ENCODE results near the gene AAGAB. TPM values are rescaled to one million over a fixed set of nuclear protein-coding genes. Genes with fewer than 3 reads are reported as not detected.
"Not testable (repeated sequence)": the region's sequence is repeated elsewhere in the genome, so short reads cannot be mapped to it uniquely, and the experiment has no call there.

The AAGAB gene
- total RNA-seq, 1 experiment from 2014 or later: 102 TPM

- no TSS peak for BruUV-seq (replicated peaks)
- CTCF ChIA-PET: no interaction called here
- H3K36me3 ChIP-seq (ENCODE audit: control insufficient read depth, insufficient read depth, low read length): peaks cover 25% of the 10 kb centered on the region; the same call in 1 of the 2 replicates
- TF ChIP-seq TCF7L2 (IDR thresholded peaks at IDR 0.05; ENCODE audit: low read depth, low read length) (no peak), SIN3A (IDR thresholded peaks at IDR 0.05; ENCODE audit: borderline replicate concordance, insufficient read depth, low read depth, low read length) (no peak), REST (IDR thresholded peaks at IDR 0.05; ENCODE audit: insufficient read depth in 1 of 2, low read depth in 2 of 2, low read length in 1 of 2) (no peak), POLR2AphosphoS5 (IDR thresholded peaks at IDR 0.05; ENCODE audit: low read depth, low read length) (no peak)
- TF ChIP-seq, protein P1, sequence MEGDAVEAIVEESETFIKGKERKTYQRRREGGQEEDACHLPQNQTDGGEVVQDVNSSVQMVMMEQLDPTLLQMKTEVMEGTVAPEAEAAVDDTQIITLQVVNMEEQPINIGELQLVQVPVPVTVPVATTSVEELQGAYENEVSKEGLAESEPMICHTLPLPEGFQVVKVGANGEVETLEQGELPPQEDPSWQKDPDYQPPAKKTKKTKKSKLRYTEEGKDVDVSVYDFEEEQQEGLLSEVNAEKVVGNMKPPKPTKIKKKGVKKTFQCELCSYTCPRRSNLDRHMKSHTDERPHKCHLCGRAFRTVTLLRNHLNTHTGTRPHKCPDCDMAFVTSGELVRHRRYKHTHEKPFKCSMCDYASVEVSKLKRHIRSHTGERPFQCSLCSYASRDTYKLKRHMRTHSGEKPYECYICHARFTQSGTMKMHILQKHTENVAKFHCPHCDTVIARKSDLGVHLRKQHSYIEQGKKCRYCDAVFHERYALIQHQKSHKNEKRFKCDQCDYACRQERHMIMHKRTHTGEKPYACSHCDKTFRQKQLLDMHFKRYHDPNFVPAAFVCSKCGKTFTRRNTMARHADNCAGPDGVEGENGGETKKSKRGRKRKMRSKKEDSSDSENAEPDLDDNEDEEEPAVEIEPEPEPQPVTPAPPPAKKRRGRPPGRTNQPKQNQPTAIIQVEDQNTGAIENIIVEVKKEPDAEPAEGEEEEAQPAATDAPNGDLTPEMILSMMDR (IDR thresholded peaks at IDR 0.05): no peak
- intact Hi-C loops (cut with micrococcal nuclease; ENCODE audit: unreplicated experiment) (no loop called here), in situ Hi-C loops (cut with HindIII; ENCODE audit: low pct_unique_long_range_greater_than_20kb, low sequenced_read_pairs) (no loop called here)
- no peak for DNase-seq (ENCODE audit: low read depth, low spot score)
- H3K4me3 ChIP-seq (ENCODE audit: low read depth in 2 of 2, low read length in 2 of 2): no peak overlapping the region
- ATAC-seq: no peak
- peak overlapping the region; percentile 100 for H3K27ac ChIP-seq (ENCODE audit: low read length)
- H3K9me3 ChIP-seq (ENCODE audit: control insufficient read depth, insufficient read depth, low read depth, low read length): no peaks in the 10 kb centered on the region
- H3K27me3 ChIP-seq (ENCODE audit: control insufficient read depth, insufficient read depth, low read length): no peaks in the 10 kb centered on the region
- peaks cover 94% of the 10 kb centered on the region for H3K4me1 ChIP-seq (ENCODE audit: control insufficient read depth, insufficient read depth, low read length)
- POLR2A ChIA-PET: no interaction called here
Measured at GRCh38 chr15:67156426-67156825, 98.0 kb downstream of the AAGAB start.

- Histone ChIP-seq H3K27me3 (ENCODE audit: control insufficient read depth, insufficient read depth, low read length) (no peaks in the 10 kb centered on the region), H3K27ac (ENCODE audit: low read length) (peak overlapping the region; percentile 100), H3K36me3 (ENCODE audit: control insufficient read depth, insufficient read depth, low read length) (peaks cover 21% of the 10 kb centered on the region; the same call in 1 of the 2 replicates), H3K4me3 (ENCODE audit: low read depth in 2 of 2, low read length in 2 of 2) (no peak overlapping the region), H3K4me1 (ENCODE audit: control insufficient read depth, insufficient read depth, low read length) (peaks cover 94% of the 10 kb centered on the region), H3K9me3 (ENCODE audit: control insufficient read depth, insufficient read depth, low read depth, low read length) (no peaks in the 10 kb centered on the region)
- no peak for DNase-seq (ENCODE audit: low read depth, low spot score)
- no peak for ATAC-seq
- ChIA-PET CTCF (no interaction called here), POLR2A (interaction anchor here (0.5 kb wide), 1 partner anchor 24 kb away, joined by 3 read pairs; no protein-coding TSS in a partner anchor)
- TF ChIP-seq REST (IDR thresholded peaks at IDR 0.05; ENCODE audit: insufficient read depth in 1 of 2, low read depth in 2 of 2, low read length in 1 of 2) (no peak), SIN3A (IDR thresholded peaks at IDR 0.05; ENCODE audit: borderline replicate concordance, insufficient read depth, low read depth, low read length) (no peak), TCF7L2 (IDR thresholded peaks at IDR 0.05; ENCODE audit: low read depth, low read length) (no peak), POLR2AphosphoS5 (IDR thresholded peaks at IDR 0.05; ENCODE audit: low read depth, low read length) (no peak; the same call in 1 of the 2 replicates)
- TF ChIP-seq, protein P1 (IDR thresholded peaks at IDR 0.05): no peak
- intact Hi-C loops (cut with micrococcal nuclease; ENCODE audit: unreplicated experiment): no loop called here
- BruUV-seq (replicated peaks): no TSS peak
- in situ Hi-C loops (cut with HindIII; ENCODE audit: low pct_unique_long_range_greater_than_20kb, low sequenced_read_pairs): no loop called here
Measured at GRCh38 chr15:67154249-67154648, 100.2 kb downstream of the AAGAB start.

- DNase-seq (ENCODE audit: low read depth, low spot score); CTCF ChIA-PET; intact Hi-C loops (cut with micrococcal nuclease; ENCODE audit: unreplicated experiment); H3K4me3 ChIP-seq (ENCODE audit: low read depth in 2 of 2, low read length in 2 of 2); H3K9me3 ChIP-seq (ENCODE audit: control insufficient read depth, insufficient read depth, low read depth, low read length); H3K27me3 ChIP-seq (ENCODE audit: control insufficient read depth, insufficient read depth, low read length); in situ Hi-C loops (cut with HindIII; ENCODE audit: low pct_unique_long_range_greater_than_20kb, low sequenced_read_pairs); BruUV-seq (replicated peaks); ATAC-seq: not testable (repeated sequence)
- Histone ChIP-seq H3K4me1 (ENCODE audit: control insufficient read depth, insufficient read depth, low read length) (peaks cover 94% of the 10 kb centered on the region), H3K27ac (ENCODE audit: low read length) (peak overlapping the region; percentile 100), H3K36me3 (ENCODE audit: control insufficient read depth, insufficient read depth, low read length) (peaks cover 21% of the 10 kb centered on the region; the same call in 1 of the 2 replicates)
- POLR2A ChIA-PET: interaction anchor here (0.6 kb wide), 1 partner anchor 45 kb away, joined by 3 read pairs; no protein-coding TSS in a partner anchor
Measured at GRCh38 chr15:67153044-67153443, 101.4 kb downstream of the AAGAB start.

Measured in Panc1 (cell line).